DND-41 (cell line): Measurements from ENCODE around the gene PALM3.

ENCODE experiments used
- ATAC-seq: fragments of 200-7000 bp; cut with Tn5 transposase; 3 replicates; pipeline ENCODE4 v1.9.1; 2021; ENCODE audit warnings: low read depth; ENCODE audit not compliant: insufficient read depth
- DNase-seq: peaks from one replicate; pipeline ENCODE4 v3.0.0-alpha.2; 2020
- H2AFZ ChIP-seq: 2 replicates; pipeline ENCODE4 v1.6.0; 2012; ENCODE audit warnings: low read depth, low read length
- H3K27ac ChIP-seq: 2 replicates; pipeline ENCODE4 v1.5.1; 2012; ENCODE audit warnings: low read length, inconsistent platforms
- H3K27me3 ChIP-seq: fragments of 200-600 bp; sonication (generic); 2 replicates; pipeline ENCODE4 v1.6.0; 2012; ENCODE audit warnings: low read length, mild to moderate bottlenecking, inconsistent platforms; ENCODE audit not compliant: insufficient read depth, poor library complexity
- H3K36me3 ChIP-seq: 2 replicates; pipeline ENCODE4 v1.5.1; 2012; ENCODE audit warnings: low read length, inconsistent platforms; ENCODE audit not compliant: insufficient read depth
- H3K4me1 ChIP-seq: 2 replicates; pipeline ENCODE4 v1.5.1; 2012; ENCODE audit warnings: mild to moderate bottlenecking, low read length; ENCODE audit not compliant: insufficient read depth
- H3K4me2 ChIP-seq: 2 replicates; pipeline ENCODE4 v1.6.0; 2012; ENCODE audit warnings: mild to moderate bottlenecking, moderate library complexity, low read length, inconsistent platforms; ENCODE audit not compliant: insufficient read depth
- H3K4me3 ChIP-seq, 2 experiments: fragments of 200-600 bp in 1 of 2; shearing (Covaris generic) in 1 of 2; 2 replicates each; pipeline ENCODE4 v1.5.1; 2012 to 2016; ENCODE audit warnings: inconsistent platforms in 2 of 2, low read length in 2 of 2, mild to moderate bottlenecking in 2 of 2, low read depth in 1 of 2, moderate library complexity in 1 of 2
- H3K79me2 ChIP-seq: 2 replicates; pipeline ENCODE4 v1.6.0; 2012; ENCODE audit warnings: low read length, inconsistent platforms; ENCODE audit not compliant: insufficient read depth
- H3K9ac ChIP-seq: 2 replicates; pipeline ENCODE4 v1.6.0; 2012; ENCODE audit warnings: low read depth, mild to moderate bottlenecking, inconsistent platforms, low read length, moderate library complexity
- H3K9me3 ChIP-seq: 2 replicates; pipeline ENCODE4 v1.5.1; 2012; ENCODE audit warnings: low read length, moderate library complexity, mild to moderate bottlenecking, inconsistent platforms; ENCODE audit not compliant: insufficient read depth, severe bottlenecking
- H4K20me1 ChIP-seq: 2 replicates; pipeline ENCODE4 v1.6.0; 2012; ENCODE audit warnings: low read length; ENCODE audit not compliant: insufficient read depth
- EZH2 ChIP-seq: IDR thresholded peaks from 3 replicates; pipeline ENCODE4 v1.6.1; 2012; ENCODE audit warnings: borderline replicate concordance, low read depth, mild to moderate bottlenecking, moderate library complexity, low read length, inconsistent platforms; ENCODE audit not compliant: severe bottlenecking
- TF ChIP-seq, protein P1 (sequence below): IDR thresholded peaks from 2 replicates; pipeline ENCODE4 v1.5.1; 2012; ENCODE audit warnings: borderline replicate concordance, low read length, moderate library complexity, mild to moderate bottlenecking; ENCODE audit not compliant: poor library complexity, severe bottlenecking; ENCODE audit errors: extremely low read depth

Gene PALM3

DNA sequence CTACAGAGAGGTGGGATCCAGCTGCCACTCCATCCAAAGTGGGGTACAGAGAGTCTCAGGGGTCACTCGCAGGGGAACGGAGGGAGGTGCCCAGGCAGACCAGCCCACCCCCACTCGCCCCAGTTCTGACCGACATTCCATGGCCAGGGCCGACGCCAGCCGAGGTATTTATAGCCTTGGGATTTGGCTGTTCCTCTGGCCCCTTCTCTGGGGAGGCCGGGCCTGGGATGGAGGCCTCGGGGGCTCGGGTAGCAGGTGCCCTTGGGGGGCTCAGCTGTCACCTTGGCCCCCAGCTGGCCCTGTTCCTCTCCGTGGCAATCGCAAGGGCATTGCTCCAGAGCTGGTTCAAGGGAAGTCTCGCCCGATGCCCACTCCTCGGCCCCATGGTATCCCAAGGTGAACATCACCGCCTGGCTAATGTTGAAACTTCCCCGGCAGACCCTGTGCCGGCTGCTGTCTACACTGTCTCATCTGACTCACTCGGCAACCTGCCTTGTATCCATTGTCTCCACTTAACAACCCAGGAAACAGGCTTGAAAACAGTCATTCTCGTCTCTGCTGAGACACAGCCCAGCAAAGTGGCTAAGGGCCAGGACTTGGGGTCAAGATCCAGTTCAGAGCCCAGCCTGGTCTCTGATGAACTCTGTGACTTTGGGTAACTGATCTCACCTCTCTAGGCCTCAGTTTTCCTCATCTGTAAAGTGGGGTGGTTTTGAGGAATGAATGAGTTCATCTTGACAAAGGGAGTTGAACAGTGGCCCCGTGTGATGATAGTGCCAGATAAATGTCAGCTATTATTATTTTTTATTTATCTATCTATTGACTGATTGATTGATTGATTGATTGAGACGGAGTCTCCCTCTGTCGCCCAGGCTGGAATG lies 45.9 kb upstream of the PALM3 start:
- Histone ChIP-seq H3K9ac (no peak overlapping the region), H3K9me3 (no peaks in the 10 kb centered on the region), H3K4me1 (no peaks in the 10 kb centered on the region), H3K36me3 (peaks cover 26% of the 10 kb centered on the region), H3K27ac (no peak overlapping the region), H3K4me3 (no peak overlapping the region), H3K27me3 (no peaks in the 10 kb centered on the region), H3K79me2 (peaks cover 15% of the 10 kb centered on the region; the same call in 1 of the 2 replicates), H2AFZ (no peak overlapping the region), H4K20me1 (peaks cover 7% of the 10 kb centered on the region; the same call in 1 of the 2 replicates), H3K4me2 (no peak overlapping the region)
- ATAC-seq (no peak), DNase-seq (no peak)
- TF ChIP-seq, protein P1, sequence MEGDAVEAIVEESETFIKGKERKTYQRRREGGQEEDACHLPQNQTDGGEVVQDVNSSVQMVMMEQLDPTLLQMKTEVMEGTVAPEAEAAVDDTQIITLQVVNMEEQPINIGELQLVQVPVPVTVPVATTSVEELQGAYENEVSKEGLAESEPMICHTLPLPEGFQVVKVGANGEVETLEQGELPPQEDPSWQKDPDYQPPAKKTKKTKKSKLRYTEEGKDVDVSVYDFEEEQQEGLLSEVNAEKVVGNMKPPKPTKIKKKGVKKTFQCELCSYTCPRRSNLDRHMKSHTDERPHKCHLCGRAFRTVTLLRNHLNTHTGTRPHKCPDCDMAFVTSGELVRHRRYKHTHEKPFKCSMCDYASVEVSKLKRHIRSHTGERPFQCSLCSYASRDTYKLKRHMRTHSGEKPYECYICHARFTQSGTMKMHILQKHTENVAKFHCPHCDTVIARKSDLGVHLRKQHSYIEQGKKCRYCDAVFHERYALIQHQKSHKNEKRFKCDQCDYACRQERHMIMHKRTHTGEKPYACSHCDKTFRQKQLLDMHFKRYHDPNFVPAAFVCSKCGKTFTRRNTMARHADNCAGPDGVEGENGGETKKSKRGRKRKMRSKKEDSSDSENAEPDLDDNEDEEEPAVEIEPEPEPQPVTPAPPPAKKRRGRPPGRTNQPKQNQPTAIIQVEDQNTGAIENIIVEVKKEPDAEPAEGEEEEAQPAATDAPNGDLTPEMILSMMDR = no peak
- no peak for TF ChIP-seq EZH2

DNA sequence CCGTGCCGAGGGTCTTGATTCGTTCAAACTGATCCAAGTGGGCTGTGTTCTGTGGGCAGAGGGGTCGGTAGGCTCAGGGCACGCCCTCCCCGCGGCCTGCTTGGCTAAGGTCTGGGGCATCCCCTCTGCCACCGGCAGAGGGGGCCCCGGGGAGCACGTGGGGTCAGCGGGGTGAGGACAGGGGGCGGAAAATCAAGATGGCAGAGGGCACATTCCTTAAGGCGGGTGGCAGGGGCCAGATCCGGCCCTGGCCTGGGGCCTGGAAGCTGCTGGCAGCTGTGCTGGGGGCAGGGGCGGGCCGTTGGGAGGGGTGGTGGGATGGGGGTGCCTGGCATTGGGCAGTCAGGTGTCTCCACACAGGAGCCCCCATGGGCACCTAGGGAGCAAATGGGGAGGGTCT lies 45.0 kb upstream of the PALM3 start:
- TF ChIP-seq EZH2 = no peak
- TF ChIP-seq, protein P1 = no peak
- Histone ChIP-seq H3K27me3 (no peaks in the 10 kb centered on the region), H3K79me2 (peaks cover 12% of the 10 kb centered on the region; the same call in 1 of the 2 replicates), H3K27ac (no peak overlapping the region), H2AFZ (no peak overlapping the region), H3K36me3 (peaks cover 35% of the 10 kb centered on the region), H3K4me2 (no peak overlapping the region), H3K4me1 (no peaks in the 10 kb centered on the region), H4K20me1 (peaks cover 4% of the 10 kb centered on the region; the same call in 1 of the 2 replicates), H3K9ac (no peak overlapping the region), H3K4me3 (no peak overlapping the region), H3K9me3 (no peaks in the 10 kb centered on the region)
- DNase-seq (no peak), ATAC-seq (no peak)

DNA sequence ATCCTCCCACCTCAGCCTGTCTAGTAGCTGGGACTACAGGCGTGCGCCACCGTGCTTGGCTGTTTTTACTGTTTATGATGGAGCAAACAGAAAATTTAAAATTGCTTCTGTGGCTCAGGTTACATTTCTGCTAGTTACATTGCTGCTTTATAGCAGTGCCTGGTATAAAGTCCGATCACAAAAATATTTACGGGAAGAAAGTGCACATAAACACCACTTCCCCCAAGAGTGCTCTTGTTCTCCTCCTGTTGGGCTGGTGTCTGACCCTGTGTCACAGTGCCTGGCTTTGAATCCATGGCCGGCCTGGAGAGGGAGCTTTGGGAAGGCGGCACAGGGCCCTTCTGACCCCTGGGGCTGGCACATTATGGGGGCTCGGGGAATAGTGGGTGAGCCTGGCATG lies 43.8 kb upstream of the PALM3 start:
- Histone ChIP-seq H3K27me3 (no peaks in the 10 kb centered on the region), H3K4me2 (no peak overlapping the region), H3K9ac (no peak overlapping the region), H3K9me3 (no peaks in the 10 kb centered on the region), H3K27ac (no peak overlapping the region), H4K20me1 (peaks cover under 1% of the 10 kb centered on the region; the same call in 1 of the 2 replicates), H2AFZ (no peak overlapping the region), H3K36me3 (peaks cover 34% of the 10 kb centered on the region), H3K4me1 (no peaks in the 10 kb centered on the region), H3K79me2 (peaks cover 7% of the 10 kb centered on the region; the same call in 1 of the 2 replicates), H3K4me3 (no peak overlapping the region)
- no peak for TF ChIP-seq EZH2
- TF ChIP-seq, protein P1 = no peak
- DNase-seq (no peak), ATAC-seq (no peak)
